ENCODE data around the gene RPL37A.
A peak's percentile ranks its signal among the peaks of the same experiment; 100 is the strongest.

Gene RPL37A

GRCh38 chr2:216474925-216475670 is 23.5 kb upstream of the RPL37A start:
- H3K9ac ChIP-seq (ENCODE audit: low read depth, low read length) = no peak overlapping the region
- H3K27me3 ChIP-seq (ENCODE audit: control insufficient read depth, insufficient read depth, low read length) = no peaks in the 10 kb centered on the region
- no peak overlapping the region for H3K27ac ChIP-seq (ENCODE audit: low read depth, low read length)
- 0 out of 2 replicates have a peak, but pooled peaks cover 3% of the 10 kb centered on the region for H3K4me1 ChIP-seq (ENCODE audit: control insufficient read depth, insufficient read depth, low read length)
- H3K9me3 ChIP-seq (ENCODE audit: control insufficient read depth, insufficient read depth, low read length) = no peaks in the 10 kb centered on the region
- H3K36me3 ChIP-seq (ENCODE audit: control insufficient read depth, insufficient read depth, low read length) = peaks cover 21% of the 10 kb centered on the region
- no peak overlapping the region for H3K4me3 ChIP-seq (ENCODE audit: low read depth, low read length)

DNA sequence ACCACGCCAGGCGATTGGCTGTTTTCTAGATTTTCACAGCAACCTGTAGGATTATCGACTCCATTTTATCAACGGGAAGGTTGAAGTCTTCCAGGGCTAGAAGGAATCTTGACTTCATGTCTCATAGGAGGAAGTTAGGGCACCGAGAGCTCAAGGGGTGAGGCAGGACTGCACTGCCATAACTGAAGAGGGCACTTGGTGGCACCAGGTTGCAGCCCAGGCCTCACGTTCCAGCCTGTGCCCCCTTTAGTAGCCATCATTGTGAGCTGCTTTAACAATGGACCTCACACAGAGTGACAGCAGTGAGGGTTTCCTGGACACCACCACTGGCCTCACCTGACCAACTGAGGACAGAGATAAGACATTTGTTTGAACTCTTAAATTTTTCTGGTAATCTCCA is 22.9 kb upstream of the RPL37A start:
- H3K27me3 ChIP-seq (ENCODE audit: control insufficient read depth, insufficient read depth, low read length) = no peaks in the 10 kb centered on the region
- no peak overlapping the region for H3K4me3 ChIP-seq (ENCODE audit: low read depth, low read length)
- no peak overlapping the region for H3K9ac ChIP-seq (ENCODE audit: low read depth, low read length)
- H3K36me3 ChIP-seq (ENCODE audit: control insufficient read depth, insufficient read depth, low read length) = peaks cover 21% of the 10 kb centered on the region
- H3K9me3 ChIP-seq (ENCODE audit: control insufficient read depth, insufficient read depth, low read length) = no peaks in the 10 kb centered on the region
- no peak overlapping the region for H3K27ac ChIP-seq (ENCODE audit: low read depth, low read length)
- H3K4me1 ChIP-seq (ENCODE audit: control insufficient read depth, insufficient read depth, low read length) = 0 out of 2 replicates have a peak, but pooled peaks cover 3% of the 10 kb centered on the region

DNA sequence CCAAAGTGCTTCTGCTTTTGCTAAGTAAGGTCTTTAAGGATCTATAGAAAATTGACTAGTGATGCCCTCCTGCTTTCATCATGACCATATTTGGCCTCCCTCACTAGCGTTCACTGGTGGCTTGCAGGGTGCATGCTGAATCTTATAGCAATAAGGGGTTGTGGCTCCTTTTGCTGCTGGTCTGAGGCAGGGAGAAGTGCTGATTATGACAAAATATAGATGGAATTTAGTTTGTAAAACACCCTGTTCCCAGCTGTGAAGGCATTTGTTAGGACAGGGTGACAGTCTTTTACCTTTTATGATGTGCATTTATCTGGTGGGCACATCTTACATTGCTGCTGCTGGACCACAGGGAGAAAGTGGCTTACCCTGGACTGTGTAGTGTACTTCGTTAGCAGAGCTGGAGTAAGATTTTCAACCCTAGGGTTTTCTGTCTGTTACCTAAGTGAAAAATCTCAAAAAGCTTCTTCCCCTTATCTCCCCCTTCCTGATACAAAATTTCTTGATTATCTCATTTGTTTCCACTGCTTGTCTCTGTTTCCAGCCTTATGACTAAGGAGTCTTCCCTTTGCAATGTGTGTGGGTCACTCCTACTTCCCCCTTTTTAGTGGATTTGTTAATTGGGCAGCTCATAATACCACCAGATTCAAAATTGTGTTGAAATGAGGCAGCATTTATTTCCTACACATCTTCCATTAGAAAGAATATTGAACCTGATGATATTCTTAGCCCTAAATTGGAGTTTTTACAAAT is 21.2 kb upstream of the RPL37A start:
- Histone ChIP-seq H3K9me3 (ENCODE audit: control insufficient read depth, insufficient read depth, low read length) (no peaks in the 10 kb centered on the region), H3K4me3 (ENCODE audit: low read depth, low read length) (no peak overlapping the region), H3K36me3 (ENCODE audit: control insufficient read depth, insufficient read depth, low read length) (peaks cover 18% of the 10 kb centered on the region), H3K4me1 (ENCODE audit: control insufficient read depth, insufficient read depth, low read length) (0 out of 2 replicates have a peak, but pooled peaks cover 3% of the 10 kb centered on the region), H3K27me3 (ENCODE audit: control insufficient read depth, insufficient read depth, low read length) (no peaks in the 10 kb centered on the region), H3K9ac (ENCODE audit: low read depth, low read length) (no peak overlapping the region), H3K27ac (ENCODE audit: low read depth, low read length) (peak overlapping the region; percentile 31)

DNA sequence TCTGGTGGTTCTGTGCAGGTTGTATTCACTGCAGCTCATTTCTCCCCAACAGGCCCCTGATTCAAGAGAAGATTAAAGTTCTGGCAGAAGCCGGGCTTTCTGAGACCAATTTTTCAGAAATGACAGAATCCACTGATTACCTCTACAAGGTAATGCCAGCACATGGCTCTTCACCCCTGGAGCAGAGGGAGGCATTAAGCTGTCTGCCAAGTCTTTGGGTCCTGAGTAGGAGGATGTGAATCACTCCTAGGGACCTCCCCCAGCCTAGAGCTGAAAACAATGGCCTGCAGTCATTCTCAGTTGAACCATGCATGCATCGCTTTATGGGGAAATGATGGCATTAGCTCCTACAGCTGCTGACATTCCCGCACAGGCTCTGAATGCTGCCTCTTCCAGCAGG is 20.5 kb upstream of the RPL37A start:
- Histone ChIP-seq H3K4me3 (ENCODE audit: low read depth, low read length) (no peak overlapping the region), H3K4me1 (ENCODE audit: control insufficient read depth, insufficient read depth, low read length) (0 out of 2 replicates have a peak, but pooled peaks cover 3% of the 10 kb centered on the region), H3K9me3 (ENCODE audit: control insufficient read depth, insufficient read depth, low read length) (no peaks in the 10 kb centered on the region), H3K9ac (ENCODE audit: low read depth, low read length) (no peak overlapping the region), H3K27ac (ENCODE audit: low read depth, low read length) (peak overlapping the region; percentile 68), H3K36me3 (ENCODE audit: control insufficient read depth, insufficient read depth, low read length) (peaks cover 24% of the 10 kb centered on the region), H3K27me3 (ENCODE audit: control insufficient read depth, insufficient read depth, low read length) (no peaks in the 10 kb centered on the region)

- H3K36me3 ChIP-seq (ENCODE audit: control insufficient read depth, insufficient read depth, low read length) = peaks cover 25% of the 10 kb centered on the region
- H3K9me3 ChIP-seq (ENCODE audit: control insufficient read depth, insufficient read depth, low read length) = no peaks in the 10 kb centered on the region
- H3K4me3 ChIP-seq (ENCODE audit: low read depth, low read length) = no peak overlapping the region
- no peak overlapping the region for H3K9ac ChIP-seq (ENCODE audit: low read depth, low read length)
- H3K27ac ChIP-seq (ENCODE audit: low read depth, low read length) = peak overlapping the region; percentile 68
- no peaks in the 10 kb centered on the region for H3K27me3 ChIP-seq (ENCODE audit: control insufficient read depth, insufficient read depth, low read length)
- 0 out of 2 replicates have a peak, but pooled peaks cover 3% of the 10 kb centered on the region for H3K4me1 ChIP-seq (ENCODE audit: control insufficient read depth, insufficient read depth, low read length)
These were observed 19.9 kb upstream of the RPL37A start for GRCh38 chr2:216478791-216479190.

GRCh38 chr2:216480221-216480620 is 18.4 kb upstream of the RPL37A start:
- no peak overlapping the region for H3K27ac ChIP-seq (ENCODE audit: low read depth, low read length)
- H3K4me3 ChIP-seq (ENCODE audit: low read depth, low read length) = no peak overlapping the region
- H3K9ac ChIP-seq (ENCODE audit: low read depth, low read length) = no peak overlapping the region
- H3K9me3 ChIP-seq (ENCODE audit: control insufficient read depth, insufficient read depth, low read length) = no peaks in the 10 kb centered on the region
- 0 out of 2 replicates have a peak, but pooled peaks cover 3% of the 10 kb centered on the region for H3K4me1 ChIP-seq (ENCODE audit: control insufficient read depth, insufficient read depth, low read length)
- peaks cover 25% of the 10 kb centered on the region for H3K36me3 ChIP-seq (ENCODE audit: control insufficient read depth, insufficient read depth, low read length)
- H3K27me3 ChIP-seq (ENCODE audit: control insufficient read depth, insufficient read depth, low read length) = no peaks in the 10 kb centered on the region

DNA sequence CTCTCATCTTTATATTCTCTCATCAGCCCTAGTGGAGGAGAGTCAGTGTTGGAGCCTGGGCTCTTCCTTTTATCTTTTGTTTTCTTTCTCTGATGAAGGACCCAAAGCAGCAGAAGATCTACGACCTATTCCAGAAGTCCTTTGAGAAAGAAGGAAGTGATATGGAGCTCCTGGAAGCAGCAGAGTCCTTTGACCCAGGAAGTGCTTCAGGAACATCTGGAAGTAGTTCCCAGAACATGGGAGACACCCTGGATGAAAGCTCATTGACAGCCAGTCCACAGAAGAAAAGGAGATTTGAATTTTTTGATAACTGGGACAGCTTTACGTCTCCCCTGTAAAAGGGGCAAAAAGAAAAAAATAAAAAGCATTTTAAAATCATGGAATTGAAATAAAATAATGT is 16.0 kb upstream of the RPL37A start:
- no peaks in the 10 kb centered on the region for H3K27me3 ChIP-seq (ENCODE audit: control insufficient read depth, insufficient read depth, low read length)
- no peak overlapping the region for H3K4me3 ChIP-seq (ENCODE audit: low read depth, low read length)
- H3K9ac ChIP-seq (ENCODE audit: low read depth, low read length) = no peak overlapping the region
- H3K36me3 ChIP-seq (ENCODE audit: control insufficient read depth, insufficient read depth, low read length) = peaks cover 19% of the 10 kb centered on the region
- H3K27ac ChIP-seq (ENCODE audit: low read depth, low read length) = no peak overlapping the region
- 0 out of 2 replicates have a peak, but pooled peaks cover 3% of the 10 kb centered on the region for H3K4me1 ChIP-seq (ENCODE audit: control insufficient read depth, insufficient read depth, low read length)
- H3K9me3 ChIP-seq (ENCODE audit: control insufficient read depth, insufficient read depth, low read length) = no peaks in the 10 kb centered on the region

- no peak overlapping the region for H3K9ac ChIP-seq (ENCODE audit: low read depth, low read length)
- no peaks in the 10 kb centered on the region for H3K27me3 ChIP-seq (ENCODE audit: control insufficient read depth, insufficient read depth, low read length)
- no peaks in the 10 kb centered on the region for H3K9me3 ChIP-seq (ENCODE audit: control insufficient read depth, insufficient read depth, low read length)
- H3K36me3 ChIP-seq (ENCODE audit: control insufficient read depth, insufficient read depth, low read length) = peaks cover 7% of the 10 kb centered on the region; the same call in 1 of the 2 replicates
- H3K4me1 ChIP-seq (ENCODE audit: control insufficient read depth, insufficient read depth, low read length) = no peaks in the 10 kb centered on the region
- no peak overlapping the region for H3K27ac ChIP-seq (ENCODE audit: low read depth, low read length)
- H3K4me3 ChIP-seq (ENCODE audit: low read depth, low read length) = no peak overlapping the region
These were observed 13.4 kb upstream of the RPL37A start for GRCh38 chr2:216485237-216485636.

- H3K4me1 ChIP-seq (ENCODE audit: control insufficient read depth, insufficient read depth, low read length) = no peaks in the 10 kb centered on the region
- H3K9ac ChIP-seq (ENCODE audit: low read depth, low read length) = no peak overlapping the region
- H3K9me3 ChIP-seq (ENCODE audit: control insufficient read depth, insufficient read depth, low read length) = no peaks in the 10 kb centered on the region
- H3K27ac ChIP-seq (ENCODE audit: low read depth, low read length) = no peak overlapping the region
- H3K27me3 ChIP-seq (ENCODE audit: control insufficient read depth, insufficient read depth, low read length) = no peaks in the 10 kb centered on the region
- peaks cover 7% of the 10 kb centered on the region; the same call in 1 of the 2 replicates for H3K36me3 ChIP-seq (ENCODE audit: control insufficient read depth, insufficient read depth, low read length)
- H3K4me3 ChIP-seq (ENCODE audit: low read depth, low read length) = no peak overlapping the region
These were observed 12.9 kb upstream of the RPL37A start for GRCh38 chr2:216485745-216486144.

- Histone ChIP-seq H3K9me3 (ENCODE audit: control insufficient read depth, insufficient read depth, low read length) (no peaks in the 10 kb centered on the region), H3K36me3 (ENCODE audit: control insufficient read depth, insufficient read depth, low read length) (peaks cover 7% of the 10 kb centered on the region; the same call in 1 of the 2 replicates), H3K4me3 (ENCODE audit: low read depth, low read length) (no peak overlapping the region), H3K4me1 (ENCODE audit: control insufficient read depth, insufficient read depth, low read length) (no peaks in the 10 kb centered on the region), H3K9ac (ENCODE audit: low read depth, low read length) (no peak overlapping the region), H3K27me3 (ENCODE audit: control insufficient read depth, insufficient read depth, low read length) (no peaks in the 10 kb centered on the region), H3K27ac (ENCODE audit: low read depth, low read length) (no peak overlapping the region)
These were observed 12.4 kb upstream of the RPL37A start for GRCh38 chr2:216486271-216486670.

DNA sequence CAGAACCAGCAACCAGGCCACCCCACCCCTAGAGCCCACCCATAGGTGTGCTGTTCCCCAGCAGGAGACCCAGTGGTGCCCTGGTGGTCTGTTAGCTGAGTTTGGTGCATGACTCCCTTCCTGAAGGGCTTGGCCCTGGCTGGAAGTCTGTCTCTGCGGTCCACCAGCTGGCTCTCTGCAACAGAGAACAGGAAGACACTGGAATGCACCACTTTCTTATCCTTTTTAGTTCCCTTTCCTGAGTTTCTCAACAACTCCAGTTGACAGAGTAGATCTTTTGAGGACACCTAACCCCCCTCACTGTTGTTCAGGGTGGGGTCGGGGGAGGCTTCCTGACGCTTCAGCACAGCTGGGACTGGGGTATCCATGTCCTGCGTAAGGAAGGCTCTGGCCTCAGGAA is 11.9 kb upstream of the RPL37A start:
- Histone ChIP-seq H3K4me3 (ENCODE audit: low read depth, low read length) (no peak overlapping the region), H3K36me3 (ENCODE audit: control insufficient read depth, insufficient read depth, low read length) (peaks cover 7% of the 10 kb centered on the region; the same call in 1 of the 2 replicates), H3K27me3 (ENCODE audit: control insufficient read depth, insufficient read depth, low read length) (no peaks in the 10 kb centered on the region), H3K4me1 (ENCODE audit: control insufficient read depth, insufficient read depth, low read length) (no peaks in the 10 kb centered on the region), H3K27ac (ENCODE audit: low read depth, low read length) (no peak overlapping the region), H3K9ac (ENCODE audit: low read depth, low read length) (no peak overlapping the region), H3K9me3 (ENCODE audit: control insufficient read depth, insufficient read depth, low read length) (no peaks in the 10 kb centered on the region)

Measured in HUES48 (cell line).